HG03520 (cell line): ENCODE measurements around the gene PDSS2.
"Not testable (repeated sequence)": the region's sequence is repeated elsewhere in the genome, so short reads cannot be mapped to it uniquely, and the experiment has no call there.

Experiments
- ATAC-seq: cut with Tn5 transposase; IDR thresholded peaks from one replicate; pipeline ENCODE4 v1.9.1; 2021; ENCODE audit warnings: mild to moderate bottlenecking, moderate library complexity; ENCODE audit not compliant: unreplicated experiment

Gene PDSS2

DNA sequence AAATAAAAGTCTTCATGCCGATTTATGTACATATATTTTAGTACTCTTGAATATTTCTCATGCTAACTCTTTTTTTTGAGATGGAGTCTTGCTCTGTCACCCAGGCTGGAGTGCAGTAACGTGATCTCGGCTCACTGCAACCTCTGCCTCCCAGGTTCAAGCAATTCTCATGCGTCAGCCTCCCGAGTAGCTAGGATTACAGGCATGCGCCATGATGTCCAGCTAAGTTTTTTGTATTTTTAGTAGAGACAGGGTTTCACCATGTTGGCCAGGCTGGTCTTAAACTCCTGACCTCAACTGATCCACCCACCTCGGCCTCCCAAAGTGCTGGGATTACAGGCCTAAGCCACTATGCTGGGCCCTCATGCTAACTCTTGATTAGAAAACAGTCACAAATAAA lies 179.4 kb downstream of the PDSS2 start:
- not testable (repeated sequence) for ATAC-seq

- ATAC-seq, result no peak
These were observed 184.0 kb downstream of the PDSS2 start for GRCh38 chr6:107275330-107275865.

DNA sequence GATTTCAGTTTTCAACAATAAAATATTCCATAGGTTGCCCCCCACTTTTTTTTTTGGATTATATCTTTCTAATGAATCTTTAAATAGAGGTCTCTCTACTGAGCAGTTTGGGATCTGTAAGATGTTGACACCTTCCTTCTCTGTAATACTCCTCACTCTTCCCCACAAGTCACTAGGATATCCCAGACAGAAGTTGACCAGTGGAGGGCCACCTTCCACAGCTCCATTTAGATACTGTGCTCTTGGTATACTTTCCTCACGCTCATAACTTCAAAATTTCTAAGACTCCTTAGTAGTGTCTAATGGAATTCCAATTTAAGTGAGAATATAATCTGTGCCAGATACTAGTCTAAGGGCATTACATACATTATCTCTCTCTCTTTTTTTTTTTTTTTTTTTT lies 185.1 kb downstream of the PDSS2 start:
- ATAC-seq, result no peak

DNA sequence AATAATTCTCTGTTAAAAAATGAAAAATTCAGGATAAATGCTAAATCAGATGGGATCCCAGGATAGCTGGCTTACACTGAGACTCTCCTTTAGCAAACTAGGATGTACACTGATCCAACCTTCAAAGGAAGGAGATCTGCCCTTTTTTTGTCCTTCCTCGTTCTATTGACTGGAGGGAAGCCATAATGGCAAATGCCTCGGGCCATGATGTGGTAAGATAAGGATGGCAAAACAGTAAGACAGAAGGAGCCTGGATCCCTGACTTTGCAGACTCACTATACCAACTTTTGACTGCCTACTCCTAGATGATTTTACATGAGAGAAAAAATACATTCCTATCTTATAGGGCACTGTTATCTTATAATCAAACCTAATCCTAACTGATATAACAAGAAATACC lies 187.1 kb downstream of the PDSS2 start:
- no peak for ATAC-seq

- no peak for ATAC-seq
These were observed 188.1 kb downstream of the PDSS2 start for GRCh38 chr6:107271208-107271790.

- ATAC-seq, result no peak
These were observed 191.7 kb downstream of the PDSS2 start for GRCh38 chr6:107267634-107268033.

DNA sequence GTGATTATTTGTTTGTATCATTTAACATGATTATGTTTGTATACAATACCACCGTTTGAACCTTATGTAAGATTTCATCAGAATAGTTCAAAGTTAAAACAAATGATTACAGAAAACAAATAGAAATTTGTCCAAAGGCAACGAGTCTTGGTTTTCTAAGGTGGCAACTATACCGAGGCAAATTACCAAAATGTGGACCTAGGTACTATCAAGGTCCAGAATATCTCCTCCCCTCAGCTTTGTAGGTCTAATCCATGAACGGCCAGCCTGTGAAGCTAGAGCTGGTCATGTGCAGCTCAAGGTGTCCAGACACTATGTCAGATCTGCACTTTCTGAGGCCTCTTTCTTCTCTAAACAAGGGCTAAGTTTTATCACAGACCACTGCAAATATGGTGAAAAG lies 192.4 kb downstream of the PDSS2 start:
- no peak for ATAC-seq

- ATAC-seq, result no peak
These were observed 192.8 kb downstream of the PDSS2 start for GRCh38 chr6:107266563-107266962.

- ATAC-seq, result no peak
These were observed 195.0 kb downstream of the PDSS2 start for GRCh38 chr6:107264357-107264840.

- ATAC-seq, result no peak
These were observed 199.4 kb downstream of the PDSS2 start for GRCh38 chr6:107259951-107260350.

GRCh38 chr6:107248147-107248546 lies 211.2 kb downstream of the PDSS2 start:
- ATAC-seq, result no peak

GRCh38 chr6:107246972-107247615 lies 212.3 kb downstream of the PDSS2 start:
- ATAC-seq, result no peak

DNA sequence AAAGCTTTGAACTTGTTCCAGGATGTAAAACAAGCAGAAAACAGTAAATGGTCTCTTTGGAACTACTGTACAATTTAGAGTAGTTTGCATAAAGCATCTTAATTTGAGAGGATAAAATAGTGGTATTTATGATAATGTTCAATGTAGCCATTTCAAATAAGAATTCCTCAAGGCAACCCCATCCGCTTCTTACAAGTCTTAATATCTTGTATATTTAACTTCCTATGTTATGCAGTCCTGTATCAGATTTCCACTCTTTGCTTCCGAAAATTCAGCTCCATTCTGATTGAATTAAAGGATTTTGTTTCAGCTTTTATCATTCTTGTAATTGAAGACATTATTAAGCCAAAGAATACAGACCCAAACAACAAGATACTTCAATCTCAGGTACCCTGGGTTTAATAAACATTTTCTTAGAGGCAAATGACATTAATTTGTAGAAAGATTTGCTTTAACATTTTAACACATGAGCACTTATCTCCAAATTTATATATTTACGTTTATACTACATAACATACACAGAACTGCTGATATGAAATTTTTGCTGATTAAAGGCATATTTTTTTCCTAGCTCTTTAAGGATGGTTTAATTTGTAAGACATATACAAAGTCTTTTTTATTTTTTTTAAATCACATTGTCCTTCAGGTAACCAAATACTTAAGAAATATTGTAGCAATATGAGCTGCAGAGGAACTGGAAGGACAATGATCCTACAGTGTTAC lies 213.0 kb downstream of the PDSS2 start:
- ATAC-seq, result no peak

GRCh38 chr6:107244742-107245480 lies 214.5 kb downstream of the PDSS2 start:
- no peak for ATAC-seq

GRCh38 chr6:107244082-107244741 lies 215.2 kb downstream of the PDSS2 start:
- ATAC-seq, result no peak

- ATAC-seq, result no peak
These were observed 215.9 kb downstream of the PDSS2 start for GRCh38 chr6:107243471-107243870.

DNA sequence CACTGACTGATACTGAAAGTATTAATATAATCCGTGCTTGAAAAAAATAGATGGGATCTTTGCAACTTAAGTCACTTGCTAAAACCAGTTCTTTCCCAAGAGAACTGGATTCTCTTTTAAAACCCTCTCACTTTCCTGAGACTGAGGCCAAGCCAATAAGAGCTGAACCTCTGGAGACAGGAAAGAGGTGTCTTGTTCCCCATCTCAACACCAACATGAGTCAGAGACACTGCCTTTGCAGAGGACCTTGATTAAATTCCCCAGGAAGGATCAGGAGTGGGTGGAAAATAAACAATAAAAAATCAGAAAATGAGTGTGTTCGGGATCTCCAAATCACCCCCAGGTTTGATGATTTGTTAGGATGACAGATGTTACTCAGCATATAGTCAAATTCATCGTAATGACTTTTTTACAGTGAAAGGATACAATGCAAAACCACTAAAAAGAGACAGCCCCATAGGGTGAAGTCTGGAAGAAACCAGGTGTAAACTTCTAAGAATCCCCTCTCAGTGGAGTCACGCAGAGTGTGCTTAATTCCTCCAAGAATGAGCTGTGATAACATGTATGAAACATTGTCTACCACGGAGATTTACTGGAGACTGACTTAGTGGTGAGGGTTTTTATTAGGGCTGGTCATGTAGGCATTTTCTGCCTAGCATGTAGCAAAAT lies 221.2 kb downstream of the PDSS2 start:
- ATAC-seq, result no peak

DNA sequence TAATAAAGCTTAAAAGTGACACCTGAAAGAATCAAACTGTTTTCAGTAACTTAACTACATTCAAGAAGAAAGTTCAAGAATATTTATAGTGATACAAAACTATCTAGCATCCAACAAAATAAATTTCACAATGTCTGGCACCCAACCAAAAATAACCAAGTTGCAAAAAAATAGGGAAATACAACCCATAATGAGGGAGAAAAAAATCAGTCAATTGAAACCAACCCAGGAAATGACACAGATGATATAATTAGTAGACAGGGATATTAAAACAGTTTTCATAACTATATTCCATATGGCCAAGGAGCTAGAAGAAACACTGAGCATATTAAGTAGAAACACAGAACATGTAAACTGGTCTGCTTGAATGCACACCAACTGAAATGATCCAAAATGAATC lies 223.9 kb downstream of the PDSS2 start:
- ATAC-seq, result no peak

DNA sequence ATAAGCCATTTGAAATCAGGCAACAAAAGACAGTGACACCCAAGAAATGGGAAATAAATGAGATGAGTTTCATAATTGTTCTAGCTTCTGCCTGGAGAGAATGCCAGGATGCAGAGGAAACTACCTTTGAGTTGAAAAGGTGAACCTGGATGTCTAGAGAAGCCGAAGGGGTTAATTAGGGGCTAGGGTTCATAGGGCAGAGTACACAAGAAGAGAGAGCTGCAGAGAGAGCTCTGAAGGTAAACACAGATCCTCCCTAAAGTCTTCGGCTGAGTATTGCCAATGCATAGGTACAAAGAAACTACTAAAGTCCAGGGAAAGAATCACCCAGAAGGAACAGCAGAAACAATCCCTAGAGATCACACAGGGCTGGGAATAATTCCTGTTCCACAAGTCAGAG lies 224.4 kb downstream of the PDSS2 start:
- no peak for ATAC-seq

- ATAC-seq, result no peak
These were observed 228.1 kb downstream of the PDSS2 start for GRCh38 chr6:107231243-107231642.
